ENCODE data around the gene AGO1. TPM values are rescaled to one million over a fixed set of nuclear protein-coding genes. Genes with fewer than 3 reads are reported as not detected.
A peak's percentile ranks its signal among the peaks of the same experiment; 100 is the strongest.

AGO1 gene
- total and polyA plus RNA-seq, 2 of the 13 experiments (the other 11 are each of a cell fraction or from before 2014, with no cell fraction given) = 9.2 to 18.6 TPM

DNA sequence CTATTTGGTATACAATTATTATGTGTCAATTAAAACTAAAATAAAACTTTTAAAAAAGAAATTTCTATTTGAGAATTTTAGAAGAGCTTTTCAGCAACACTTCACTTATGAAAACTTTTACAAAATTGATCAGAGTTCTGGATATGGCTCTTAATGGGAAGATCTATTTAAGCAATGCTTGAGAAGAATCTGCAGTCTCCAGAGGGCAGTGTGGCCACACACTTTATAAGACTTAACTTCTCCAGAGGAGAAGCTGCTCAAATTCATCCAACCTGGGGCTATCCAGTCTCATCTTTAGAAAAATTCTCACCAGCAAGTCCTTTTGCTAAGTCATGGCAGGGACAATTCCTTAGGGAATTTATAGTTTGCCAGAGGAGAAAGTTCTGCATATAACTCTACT lies 25.2 kb upstream of the AGO1 start:
- CTCF ChIA-PET (ENCODE audit: low intra/inter-chr PET ratio, low total read pairs) = no interaction called here
- intact Hi-C loops (cut with micrococcal nuclease; ENCODE audit: unreplicated experiment) = no loop called here
- H3K4me2 ChIP-seq (ENCODE audit: low read depth, low read length) = no peak overlapping the region

DNA sequence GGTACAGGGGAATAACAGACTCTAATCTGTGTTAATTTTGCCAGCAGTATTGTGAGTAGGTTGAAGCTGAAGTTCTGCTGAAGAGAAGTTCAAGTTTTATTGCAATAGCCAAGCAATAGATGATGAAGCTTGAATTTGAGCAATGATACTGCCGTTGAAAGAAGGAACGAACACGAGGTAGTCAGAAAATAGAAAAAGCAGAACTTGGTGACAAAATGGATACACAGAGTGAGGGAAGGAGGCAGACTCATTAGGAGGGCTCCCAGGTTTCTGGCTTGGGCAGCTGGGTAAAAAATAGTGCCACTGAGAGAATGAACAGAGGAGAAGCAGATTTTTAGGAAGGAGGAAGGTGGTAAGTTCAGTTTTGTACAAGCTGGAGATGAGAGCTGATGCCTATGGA lies 22.3 kb upstream of the AGO1 start:
- Histone ChIP-seq H3K36me3 (replicated peaks in 1 of 2; ENCODE audit: control insufficient read depth in 1 of 2, insufficient read depth in 2 of 2, low read length in 2 of 2) (peaks cover 0 to 1% of the 10 kb centered on the region in 2 experiments; a peak in 2 of 5 replicates), H3K9me3 (ENCODE audit: low read length) (no peaks in the 10 kb centered on the region), H3K79me2 (ENCODE audit: insufficient read depth, low read length) (no peaks in the 10 kb centered on the region), H3K27me3 (ENCODE audit: control insufficient read depth in 1 of 2, insufficient read depth in 2 of 2, low read length in 2 of 2) (no peaks in the 10 kb centered on the region), H3K9ac (ENCODE audit: insufficient read depth, low read depth, low read length) (no peak overlapping the region), H3K4me2 (ENCODE audit: low read depth, low read length) (no peak overlapping the region), H2AFZ (ENCODE audit: low read length) (no peak overlapping the region), H3K4me3 (replicated peaks in 1 of 3; ENCODE audit: insufficient read depth in 1 of 3, low read depth in 2 of 3, low read length in 3 of 3) (no peak overlapping the region), H4K20me1 (ENCODE audit: insufficient read depth, low read length) (no peaks in the 10 kb centered on the region), H3K4me1 (ENCODE audit: insufficient read depth, low read length) (no peaks in the 10 kb centered on the region), H3K27ac (ENCODE audit: extremely low read length, insufficient read depth, low read length) (no peak overlapping the region)
- FAIRE-seq = no peak
- DNase-seq (ENCODE audit: low spot score) = no peak
- BruUV-seq (replicated peaks) = no TSS peak
- ChIA-PET CTCF (ENCODE audit: low intra/inter-chr PET ratio, low total read pairs) (no interaction called here), POLR2A (no interaction called here)
- intact Hi-C loops (cut with micrococcal nuclease; ENCODE audit: unreplicated experiment) = no loop called here
- WGBS (ENCODE audit: low lambda C conversion rate) = 52% methylated on average over 3 of the region's 3 CpGs
- in situ Hi-C loops (cut with HindIII; ENCODE audit: extremely low pct_ligation_motif_present, low pct_unique_long_range_greater_than_20kb) = no loop called here
- no peak for ATAC-seq
- no peak for TF ChIP-seq ZNF552 (CRISPR knock-in tag; IDR thresholded peaks at IDR 0.05; ENCODE audit: borderline replicate concordance)
- TF ChIP-seq MIXL1 (CRISPR knock-in tag; IDR thresholded peaks at IDR 0.05) = no peak
- no peak for TF ChIP-seq ZNF674 (CRISPR knock-in tag; IDR thresholded peaks at IDR 0.05; ENCODE audit: low read depth)
- TF ChIP-seq GFI1 (CRISPR knock-in tag; IDR thresholded peaks at IDR 0.05; ENCODE audit: borderline replicate concordance) = no peak
- no peak for TF ChIP-seq ZEB1 (IDR thresholded peaks at IDR 0.05; ENCODE audit: insufficient replicate concordance, low read depth)

More for the DNA sequence above, 25.2 kb upstream of the AGO1 start:
- POLR2A ChIA-PET = no interaction called here
- no peaks in the 10 kb centered on the region for H3K4me1 ChIP-seq (ENCODE audit: insufficient read depth, low read length)
- H3K36me3 ChIP-seq (replicated peaks in 1 of 2; ENCODE audit: control insufficient read depth in 1 of 2, insufficient read depth in 2 of 2, low read length in 2 of 2) = peaks cover 3 to 4% of the 10 kb centered on the region in 2 experiments
- no peak overlapping the region for H3K9ac ChIP-seq (ENCODE audit: insufficient read depth, low read depth, low read length)
- no peaks in the 10 kb centered on the region for H3K79me2 ChIP-seq (ENCODE audit: insufficient read depth, low read length)
- TF ChIP-seq, protein P1, sequence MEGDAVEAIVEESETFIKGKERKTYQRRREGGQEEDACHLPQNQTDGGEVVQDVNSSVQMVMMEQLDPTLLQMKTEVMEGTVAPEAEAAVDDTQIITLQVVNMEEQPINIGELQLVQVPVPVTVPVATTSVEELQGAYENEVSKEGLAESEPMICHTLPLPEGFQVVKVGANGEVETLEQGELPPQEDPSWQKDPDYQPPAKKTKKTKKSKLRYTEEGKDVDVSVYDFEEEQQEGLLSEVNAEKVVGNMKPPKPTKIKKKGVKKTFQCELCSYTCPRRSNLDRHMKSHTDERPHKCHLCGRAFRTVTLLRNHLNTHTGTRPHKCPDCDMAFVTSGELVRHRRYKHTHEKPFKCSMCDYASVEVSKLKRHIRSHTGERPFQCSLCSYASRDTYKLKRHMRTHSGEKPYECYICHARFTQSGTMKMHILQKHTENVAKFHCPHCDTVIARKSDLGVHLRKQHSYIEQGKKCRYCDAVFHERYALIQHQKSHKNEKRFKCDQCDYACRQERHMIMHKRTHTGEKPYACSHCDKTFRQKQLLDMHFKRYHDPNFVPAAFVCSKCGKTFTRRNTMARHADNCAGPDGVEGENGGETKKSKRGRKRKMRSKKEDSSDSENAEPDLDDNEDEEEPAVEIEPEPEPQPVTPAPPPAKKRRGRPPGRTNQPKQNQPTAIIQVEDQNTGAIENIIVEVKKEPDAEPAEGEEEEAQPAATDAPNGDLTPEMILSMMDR (CRISPR knock-in tag; IDR thresholded peaks at IDR 0.05) = peak; percentile 32
- peak; percentile 61; the same call in 1 of the 2 replicates for TF ChIP-seq ZNF775 (CRISPR knock-in tag; IDR thresholded peaks at IDR 0.05; ENCODE audit: borderline replicate concordance)
- TF ChIP-seq STAG1 (CRISPR knock-in tag; IDR thresholded peaks at IDR 0.05) = peak; percentile 40
- no peak for TF ChIP-seq BCL6 (CRISPR knock-in tag; IDR thresholded peaks at IDR 0.05)
- no peaks in the 10 kb centered on the region for H4K20me1 ChIP-seq (ENCODE audit: insufficient read depth, low read length)
- no peak for DNase-seq (ENCODE audit: low spot score)
- in situ Hi-C loops (cut with HindIII; ENCODE audit: extremely low pct_ligation_motif_present, low pct_unique_long_range_greater_than_20kb) = no loop called here
- no peak overlapping the region for H3K4me3 ChIP-seq (replicated peaks in 1 of 3; ENCODE audit: insufficient read depth in 1 of 3, low read depth in 2 of 3, low read length in 3 of 3)
- no peak overlapping the region for H3K27ac ChIP-seq (ENCODE audit: extremely low read length, insufficient read depth, low read length)
- FAIRE-seq = no peak
- H3K27me3 ChIP-seq (ENCODE audit: control insufficient read depth in 1 of 2, insufficient read depth in 2 of 2, low read length in 2 of 2) = no peaks in the 10 kb centered on the region
- no peak overlapping the region for H2AFZ ChIP-seq (ENCODE audit: low read length)
- no TSS peak for BruUV-seq (replicated peaks)
- no peak for ATAC-seq
- no peaks in the 10 kb centered on the region for H3K9me3 ChIP-seq (ENCODE audit: low read length)
